NOMO-1 (cell line): ENCODE data around the gene ADAM12.

Experiments
- DNase-seq, 2 experiments: peaks; one replicate each; lab custom pipeline; 2025; ENCODE audit not compliant: unreplicated experiment in 2 of 2; lab: John Stamatoyannopoulos, UW

ADAM12 gene

DNA sequence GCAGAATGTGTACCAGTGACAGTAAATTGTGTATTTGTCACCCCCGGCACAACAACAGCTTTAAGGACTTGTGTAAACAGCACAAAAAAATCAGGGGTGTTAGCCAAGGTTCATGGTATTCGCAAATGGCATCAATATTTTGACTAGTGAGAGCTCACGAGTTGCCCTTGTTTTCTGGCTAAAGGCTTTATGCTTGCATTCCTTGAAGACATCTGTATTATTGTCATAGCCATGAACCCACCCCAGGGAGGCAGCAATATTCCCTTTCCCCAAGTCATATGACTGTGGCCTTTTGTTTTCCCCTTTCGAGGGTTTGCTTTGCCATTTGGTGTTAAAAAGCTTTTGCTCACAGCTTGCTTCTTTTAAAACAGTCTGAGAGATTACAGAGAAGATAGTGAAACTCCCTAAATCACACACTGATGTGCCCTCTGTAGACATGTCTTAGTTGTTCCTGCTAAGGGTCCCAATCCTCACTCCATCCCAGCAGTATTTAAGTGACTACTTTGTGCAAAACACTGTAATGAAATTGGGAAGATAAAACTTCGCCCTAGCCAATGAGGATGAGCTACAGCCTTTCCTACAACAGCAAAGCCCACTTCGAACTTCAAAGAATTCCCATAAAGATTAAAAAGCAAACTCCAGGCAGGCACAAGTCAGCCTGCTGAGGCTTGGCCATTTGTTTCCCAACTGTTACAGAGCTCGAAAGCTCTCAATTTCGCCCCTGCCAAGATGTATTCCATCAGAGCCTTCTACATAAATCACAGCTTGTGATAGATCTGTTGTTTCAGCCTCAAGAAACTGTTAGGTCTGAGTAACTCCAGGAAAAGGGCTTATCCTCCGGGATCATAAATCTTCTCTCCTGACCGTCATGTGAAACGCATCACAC, 172.3 kb downstream of the ADAM12 start:
- no peak for DNase-seq

GRCh38 chr10:126214679-126215078, 173.6 kb downstream of the ADAM12 start:
- DNase-seq = no peak

DNA sequence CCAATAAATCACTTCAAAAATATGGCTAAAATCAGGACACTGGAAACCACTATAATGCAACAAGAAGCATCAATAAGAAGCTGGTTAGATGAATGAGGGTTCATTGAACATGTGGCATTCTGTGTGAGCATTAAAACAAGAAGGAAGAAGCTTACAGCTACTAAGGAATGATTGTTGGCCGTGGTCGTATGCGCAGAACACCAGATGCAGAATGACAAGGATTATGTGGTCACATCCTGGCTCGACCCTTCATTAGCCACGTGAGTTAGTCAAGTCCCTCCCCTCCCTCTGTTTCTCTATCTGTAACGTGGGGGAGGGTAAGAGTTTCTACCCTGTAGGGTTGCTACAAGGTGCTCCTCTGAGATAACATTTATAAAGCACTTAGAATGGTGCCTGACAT, 174.3 kb downstream of the ADAM12 start:
- DNase-seq = no peak

GRCh38 chr10:126212738-126213137, 175.5 kb downstream of the ADAM12 start:
- no peak for DNase-seq

DNA sequence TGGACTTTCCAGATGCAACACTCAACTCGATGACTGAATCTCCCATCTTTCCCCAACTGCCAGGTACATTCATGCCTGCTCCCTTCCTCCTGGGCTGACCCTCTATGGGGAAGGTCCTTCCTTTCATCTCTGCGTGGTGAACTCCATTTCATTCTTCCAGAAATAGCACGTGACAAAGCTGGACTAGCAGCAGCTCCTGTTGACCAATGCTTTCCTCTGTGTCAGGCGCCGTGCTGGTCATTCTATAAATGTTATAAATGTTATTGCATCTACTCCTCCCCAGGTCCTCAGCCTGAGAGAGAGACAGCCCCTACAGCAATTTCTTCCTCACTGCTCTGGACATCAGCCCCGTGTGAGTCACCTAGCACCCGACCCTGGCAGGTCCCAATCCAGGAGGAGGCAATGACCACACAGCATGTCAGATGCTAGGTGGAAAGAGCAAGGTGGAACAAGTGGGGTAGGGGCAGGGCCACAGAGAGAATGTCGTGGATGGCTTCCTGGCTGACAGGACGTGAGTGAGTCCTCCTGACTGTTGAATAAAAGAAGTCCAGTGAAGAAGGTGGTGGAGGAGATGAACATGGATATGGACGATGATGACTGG, 178.1 kb downstream of the ADAM12 start:
- DNase-seq = no peak

- no peak for DNase-seq
Observed at GRCh38 chr10:126209451-126209850, 178.8 kb downstream of the ADAM12 start.

- DNase-seq = no peak
Observed at GRCh38 chr10:126208726-126209302, 179.5 kb downstream of the ADAM12 start.

- no peak for DNase-seq
Observed at GRCh38 chr10:126207851-126208250, 180.4 kb downstream of the ADAM12 start.

GRCh38 chr10:126207313-126207771, 180.9 kb downstream of the ADAM12 start:
- DNase-seq = no peak

DNA sequence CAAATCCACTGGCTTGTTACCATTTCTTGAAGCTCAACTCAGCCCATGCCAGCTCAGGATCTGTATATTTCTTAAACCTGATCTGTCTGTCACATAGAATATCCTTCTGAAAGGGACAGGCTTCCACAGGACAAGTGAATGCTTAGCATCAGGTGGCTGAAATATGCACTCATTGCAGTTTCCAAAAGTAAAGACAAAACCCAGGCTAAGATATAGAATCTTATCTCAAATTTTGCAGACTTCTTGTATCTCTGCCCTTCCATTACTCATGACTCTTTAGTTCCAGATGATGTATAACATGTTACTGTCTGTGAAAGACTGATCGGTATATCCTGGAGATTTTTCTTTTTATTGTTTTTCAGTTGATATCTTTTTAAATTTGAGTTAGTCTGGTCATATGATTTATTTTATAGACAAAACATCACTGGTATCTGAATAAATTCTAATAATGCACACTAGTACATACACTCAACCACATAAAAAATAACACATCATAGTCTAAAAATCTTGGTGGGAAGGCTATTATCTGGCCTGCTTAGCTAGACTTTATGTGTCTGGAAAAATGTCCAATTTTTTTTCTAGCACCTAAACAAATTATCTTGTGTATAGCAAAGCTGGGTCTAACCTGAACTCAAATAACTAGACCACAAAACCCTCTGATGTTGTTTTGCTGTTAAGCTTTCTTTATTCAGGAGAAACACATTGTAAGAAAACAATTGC, 182.6 kb downstream of the ADAM12 start:
- no peak for DNase-seq

DNA sequence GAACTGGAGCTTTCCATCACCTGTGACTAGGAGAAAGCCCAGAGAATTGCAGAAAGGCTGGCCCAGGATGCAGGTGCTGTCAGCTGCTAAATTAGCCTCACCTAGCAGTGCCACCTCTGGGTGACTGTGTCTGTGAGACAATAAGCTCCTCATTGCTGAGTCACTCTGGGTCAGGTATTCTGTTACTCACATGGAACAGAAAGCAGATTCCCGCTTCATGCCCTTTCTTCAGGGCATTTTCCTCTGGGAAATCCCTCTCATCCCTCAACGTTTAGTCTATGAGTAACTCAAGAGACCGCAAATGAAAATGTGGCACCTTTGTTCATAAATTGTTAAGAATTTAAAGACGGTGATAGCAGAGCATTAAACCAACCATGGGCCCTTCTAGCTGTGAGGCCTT, 184.0 kb downstream of the ADAM12 start:
- DNase-seq = no peak

DNA sequence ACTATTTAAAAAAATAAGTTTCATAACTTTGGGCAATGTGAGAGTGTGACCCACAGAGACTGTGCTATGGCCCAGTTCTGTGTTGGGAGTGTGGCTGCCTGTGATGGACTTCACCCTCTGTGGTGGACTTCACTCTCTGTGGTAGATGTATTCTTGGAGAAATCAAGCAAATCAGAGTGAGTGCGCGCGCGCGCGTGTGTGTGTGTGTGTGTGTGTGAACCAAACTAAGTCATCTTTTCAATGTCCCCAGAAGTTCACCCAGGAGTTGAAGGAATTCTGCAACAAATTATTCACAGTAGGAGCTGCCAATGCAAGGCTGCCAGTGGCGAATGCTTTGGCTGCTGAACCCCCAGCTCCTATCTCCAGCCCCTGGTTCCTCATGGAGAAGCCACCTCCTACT, 184.5 kb downstream of the ADAM12 start:
- DNase-seq = no peak

- no peak for DNase-seq
Observed at GRCh38 chr10:126201603-126202002, 186.7 kb downstream of the ADAM12 start.

DNA sequence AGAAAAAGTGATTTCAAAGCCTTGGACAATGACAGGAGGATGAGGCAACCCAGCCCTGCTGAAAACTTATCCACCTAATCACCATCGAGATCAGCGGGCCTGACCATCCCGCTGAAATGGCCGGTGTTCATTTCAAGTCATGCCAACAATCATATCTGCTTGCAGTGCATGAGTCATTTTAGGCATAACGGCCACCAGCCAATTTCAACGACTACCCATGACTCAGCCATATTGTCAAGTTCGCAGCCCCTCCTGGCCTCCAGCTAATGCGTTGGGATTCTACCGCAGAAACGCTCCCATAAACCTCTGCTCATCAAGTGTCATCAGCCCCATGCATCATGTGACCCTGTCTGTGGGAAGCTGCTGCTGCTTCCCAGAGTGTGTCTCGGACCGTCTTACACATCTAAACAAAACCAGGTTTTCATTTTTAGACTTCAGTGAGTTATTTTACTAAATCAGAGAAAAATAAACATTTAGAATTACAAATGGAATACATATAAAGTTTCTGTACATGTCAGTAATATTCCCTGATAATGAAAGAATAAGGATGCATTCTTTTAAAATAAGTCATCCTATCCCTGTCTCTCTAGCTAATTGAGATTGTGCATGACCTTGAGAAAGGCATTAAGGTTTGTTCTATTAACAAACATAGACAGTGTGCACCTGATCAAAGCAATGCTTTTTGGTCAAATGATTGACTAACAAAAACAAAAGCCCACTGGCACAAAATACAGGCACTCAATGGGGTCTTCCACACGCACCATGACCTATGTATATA, 188.9 kb downstream of the ADAM12 start:
- DNase-seq = no peak

GRCh38 chr10:126198681-126199080, 189.6 kb downstream of the ADAM12 start:
- no peak for DNase-seq

DNA sequence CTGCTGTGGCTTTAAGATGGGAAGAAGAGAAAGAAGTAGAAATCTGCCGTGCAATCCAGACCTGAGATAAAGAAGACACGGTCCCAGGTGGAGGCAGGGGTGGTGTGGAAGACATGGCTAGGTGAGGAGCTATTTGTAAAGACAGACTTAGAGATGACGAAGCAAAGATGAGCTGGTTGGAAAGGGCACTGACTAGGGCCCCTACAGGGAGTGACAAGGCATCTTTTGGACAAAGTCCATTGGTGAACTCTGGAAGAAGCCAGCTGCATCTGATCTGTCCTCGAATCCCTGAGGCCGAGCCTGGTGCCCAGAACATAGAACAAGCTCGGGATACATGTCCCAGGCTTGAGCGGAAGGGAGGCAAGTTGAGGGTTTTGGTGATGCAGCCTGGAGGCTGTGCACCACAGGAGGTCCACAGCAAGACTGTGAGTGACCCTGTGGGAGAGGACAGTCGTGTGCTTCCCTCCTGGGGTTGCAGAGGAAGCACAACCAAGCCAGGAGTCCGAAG, 191.2 kb downstream of the ADAM12 start:
- DNase-seq = no peak

DNA sequence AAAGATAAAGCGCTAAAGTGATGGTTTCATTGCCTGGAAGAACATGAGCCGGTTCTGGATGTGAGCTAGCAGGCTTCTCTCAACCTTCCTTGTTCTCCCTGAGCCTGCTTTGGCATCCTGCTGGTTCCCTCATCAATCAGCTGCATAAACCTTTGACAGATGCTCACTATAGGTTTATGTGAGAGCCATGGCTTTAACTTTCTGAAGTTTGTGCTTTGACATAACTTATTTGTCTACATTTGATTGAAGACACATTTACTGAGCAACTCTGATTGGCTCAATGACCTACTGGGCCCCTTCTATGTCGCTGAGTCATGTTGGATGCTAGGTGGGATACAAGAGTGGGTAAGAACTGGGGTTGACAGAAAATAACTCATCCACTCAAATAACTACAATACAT, 192.0 kb downstream of the ADAM12 start:
- no peak for DNase-seq

GRCh38 chr10:126191192-126191591, 197.1 kb downstream of the ADAM12 start:
- no peak for DNase-seq

GRCh38 chr10:126188679-126189200, 199.5 kb downstream of the ADAM12 start:
- no peak for DNase-seq

DNA sequence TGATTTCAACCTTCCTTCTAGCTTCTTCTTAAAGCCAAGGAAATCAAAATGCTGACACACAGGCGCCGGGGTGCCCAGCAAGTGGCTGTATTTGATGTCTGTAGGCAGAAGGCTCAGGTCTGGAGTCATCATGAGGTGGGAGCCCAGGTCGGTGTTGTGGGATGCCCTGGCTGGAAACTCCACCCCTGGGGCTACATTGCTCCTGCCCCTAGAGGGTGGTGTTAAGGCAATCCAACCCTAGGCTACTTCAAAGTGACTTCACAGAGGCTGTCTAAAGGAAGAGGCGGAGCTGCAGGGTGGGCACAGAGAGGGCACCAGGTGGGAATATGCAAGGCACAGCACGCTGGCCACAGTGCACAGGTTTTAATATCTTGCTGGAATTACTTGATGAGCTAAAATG, 200.9 kb downstream of the ADAM12 start:
- DNase-seq = no peak
